ENCODE data around the gene E2F4.
A peak's percentile ranks its signal among the peaks of the same experiment; 100 is the strongest.

The E2F4 gene

GRCh38 chr16:67148221-67148620 is 43.7 kb upstream of the E2F4 start:
- DNase-seq (ENCODE audit: extremely low read depth, low read depth), result no peak
- TF ChIP-seq, protein P1, sequence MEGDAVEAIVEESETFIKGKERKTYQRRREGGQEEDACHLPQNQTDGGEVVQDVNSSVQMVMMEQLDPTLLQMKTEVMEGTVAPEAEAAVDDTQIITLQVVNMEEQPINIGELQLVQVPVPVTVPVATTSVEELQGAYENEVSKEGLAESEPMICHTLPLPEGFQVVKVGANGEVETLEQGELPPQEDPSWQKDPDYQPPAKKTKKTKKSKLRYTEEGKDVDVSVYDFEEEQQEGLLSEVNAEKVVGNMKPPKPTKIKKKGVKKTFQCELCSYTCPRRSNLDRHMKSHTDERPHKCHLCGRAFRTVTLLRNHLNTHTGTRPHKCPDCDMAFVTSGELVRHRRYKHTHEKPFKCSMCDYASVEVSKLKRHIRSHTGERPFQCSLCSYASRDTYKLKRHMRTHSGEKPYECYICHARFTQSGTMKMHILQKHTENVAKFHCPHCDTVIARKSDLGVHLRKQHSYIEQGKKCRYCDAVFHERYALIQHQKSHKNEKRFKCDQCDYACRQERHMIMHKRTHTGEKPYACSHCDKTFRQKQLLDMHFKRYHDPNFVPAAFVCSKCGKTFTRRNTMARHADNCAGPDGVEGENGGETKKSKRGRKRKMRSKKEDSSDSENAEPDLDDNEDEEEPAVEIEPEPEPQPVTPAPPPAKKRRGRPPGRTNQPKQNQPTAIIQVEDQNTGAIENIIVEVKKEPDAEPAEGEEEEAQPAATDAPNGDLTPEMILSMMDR (IDR thresholded peaks at IDR 0.05; ENCODE audit: low read depth, low read length, missing control alignments), result no peak
- no peak overlapping the region for H3K4me3 ChIP-seq (replicated peaks; ENCODE audit: low read depth, low read length)

DNA sequence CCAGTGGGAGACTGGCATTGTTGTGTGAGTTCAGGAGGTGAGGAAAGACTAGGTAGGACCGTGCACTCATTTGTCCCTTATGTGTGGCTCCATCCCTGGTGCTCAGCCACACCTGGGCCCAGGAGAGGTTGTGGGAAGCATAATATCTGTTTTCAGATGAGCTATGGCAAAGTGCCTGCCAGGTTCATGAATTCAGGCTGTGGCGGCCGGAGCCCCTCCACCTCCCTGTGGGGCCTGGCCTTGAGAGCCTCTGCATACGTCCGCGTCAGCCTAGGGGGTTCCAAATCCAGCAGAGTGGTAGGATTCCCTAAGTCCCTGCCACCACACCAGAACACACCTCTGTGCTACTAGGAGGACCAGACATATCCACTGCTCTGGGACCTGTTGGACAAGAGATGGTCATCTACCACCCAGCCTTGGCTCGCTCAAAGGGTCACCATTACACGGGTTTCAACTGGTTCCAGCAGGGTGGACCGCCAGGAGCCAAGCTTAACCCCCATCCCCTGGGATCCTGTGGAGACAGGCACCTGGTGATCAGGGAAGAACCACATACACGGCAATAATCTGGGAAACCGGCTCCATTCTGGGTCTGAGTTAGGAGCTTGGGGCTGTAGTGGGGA is 43.2 kb upstream of the E2F4 start:
- no peak overlapping the region for H3K4me3 ChIP-seq (replicated peaks; ENCODE audit: low read depth, low read length)
- no peak for DNase-seq (ENCODE audit: extremely low read depth, low read depth)
- TF ChIP-seq, protein P1 (IDR thresholded peaks at IDR 0.05; ENCODE audit: low read depth, low read length, missing control alignments), result no peak

- H3K4me3 ChIP-seq (replicated peaks; ENCODE audit: low read depth, low read length), result no peak overlapping the region
- TF ChIP-seq, protein P1 (IDR thresholded peaks at IDR 0.05; ENCODE audit: low read depth, low read length, missing control alignments), result no peak
- no peak for DNase-seq (ENCODE audit: extremely low read depth, low read depth)
Measured at GRCh38 chr16:67149276-67150046, 42.5 kb upstream of the E2F4 start.

- DNase-seq (ENCODE audit: extremely low read depth, low read depth), result no peak
- TF ChIP-seq, protein P1 (IDR thresholded peaks at IDR 0.05; ENCODE audit: low read depth, low read length, missing control alignments), result no peak
- peak overlapping the region; percentile 50 for H3K4me3 ChIP-seq (replicated peaks; ENCODE audit: low read depth, low read length)
Measured at GRCh38 chr16:67150047-67150832, 41.7 kb upstream of the E2F4 start.

GRCh38 chr16:67150833-67151396 is 41.0 kb upstream of the E2F4 start, which contains the start of gene B3GNT9:
Gene B3GNT9, minus strand, starts transcription at chr16:67150998. Its CDS starts 513 bp downstream, at chr16:67150485.
- DNase-seq (ENCODE audit: extremely low read depth, low read depth), result no peak
- TF ChIP-seq, protein P1 (IDR thresholded peaks at IDR 0.05; ENCODE audit: low read depth, low read length, missing control alignments), result no peak
- H3K4me3 ChIP-seq (replicated peaks; ENCODE audit: low read depth, low read length), result peak within 1 kb of the TSS; percentile 50

DNA sequence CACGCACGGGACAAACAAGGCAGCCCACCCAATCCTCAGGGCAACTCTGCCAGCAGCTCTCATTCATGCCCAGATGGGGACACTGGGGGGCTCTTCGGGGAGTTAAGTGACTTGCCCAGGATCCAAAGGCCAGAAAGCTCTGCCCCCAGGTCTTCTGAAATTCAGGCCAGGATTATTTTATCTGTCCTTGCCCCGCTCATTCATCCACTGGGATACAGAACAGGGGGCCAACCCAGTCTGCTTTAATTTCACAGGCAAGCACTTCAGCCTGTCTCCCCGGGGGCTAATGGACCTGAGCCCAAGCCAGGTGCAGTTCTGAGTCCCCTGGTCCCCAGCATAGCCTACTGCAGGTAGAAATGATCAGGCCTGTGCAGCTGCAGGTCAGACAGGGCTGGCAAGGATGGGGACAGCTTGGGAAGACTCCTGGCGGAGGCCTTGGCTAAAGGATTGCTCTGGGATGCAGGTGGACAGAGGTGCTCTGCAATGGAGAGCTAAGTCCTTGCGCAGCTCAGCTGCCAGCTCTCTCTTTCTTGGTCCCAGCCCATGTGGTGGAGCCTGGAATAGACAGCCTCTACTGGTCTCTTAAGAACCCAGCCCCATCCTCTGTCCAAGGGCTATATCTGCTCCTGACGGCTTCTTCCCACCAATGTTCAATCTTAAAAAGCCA is 40.4 kb upstream of the E2F4 start:
- H3K4me3 ChIP-seq (replicated peaks; ENCODE audit: low read depth, low read length), result no peak overlapping the region
- TF ChIP-seq, protein P1 (IDR thresholded peaks at IDR 0.05; ENCODE audit: low read depth, low read length, missing control alignments), result no peak
- DNase-seq (ENCODE audit: extremely low read depth, low read depth), result no peak
